OCI-LY7 (cell line): ENCODE data around the gene FANCC. TPM values are rescaled to one million over a fixed set of nuclear protein-coding genes. Genes with fewer than 3 reads are reported as not detected.

ENCODE experiments used
- BruUV-seq: library from RNA; stranded (reverse); fragments of 400-500 nt; replicated peaks from 2 replicates; lab custom pipeline; 2021; lab: Mats Ljungman, UMichigan
- CTCF ChIA-PET: fragments of 300-600 bp; sonication (Branson Sonifier 250); formaldehyde crosslinking; loops from one replicate; lab custom pipeline; 2022; ENCODE audit warnings: antibody characterized with exemption; ENCODE audit not compliant: unreplicated experiment; lab: Charles Lee
- POLR2A ChIA-PET: fragments of 300-600 bp; sonication (Branson Sonifier 250); formaldehyde crosslinking; loops from one replicate; lab custom pipeline; 2022; ENCODE audit warnings: antibody characterized with exemption; lab: Charles Lee
- DNase-seq: peaks from one replicate; pipeline ENCODE4 v3.0.0-alpha.2; 2015; ENCODE audit warnings: low spot score
- H2AFZ ChIP-seq: fragments of 200-600 bp; sonication (generic), shearing (Covaris generic); 2 replicates; pipeline ENCODE4 v1.6.1; 2014; ENCODE audit warnings: mild to moderate bottlenecking, antibody characterized with exemption, low read length, moderate library complexity
- H3K27ac ChIP-seq: fragments of 200-600 bp; sonication (generic); 2 replicates; pipeline ENCODE4 v1.5.1; 2014; ENCODE audit warnings: mixed run types, low read depth, mild to moderate bottlenecking, moderate library complexity, low read length, inconsistent platforms; ENCODE audit not compliant: poor library complexity, severe bottlenecking
- H3K36me3 ChIP-seq: fragments of 200-600 bp; sonication (generic); 2 replicates; pipeline ENCODE4 v1.6.1; 2014; ENCODE audit warnings: mild to moderate bottlenecking, antibody characterized with exemption, low read length, moderate library complexity, mixed read lengths; ENCODE audit not compliant: insufficient read depth
- H3K4me1 ChIP-seq: fragments of 200-600 bp; sonication (generic); 2 replicates; pipeline ENCODE4 v1.5.1; 2014; ENCODE audit warnings: mild to moderate bottlenecking, low read length; ENCODE audit not compliant: insufficient read depth, poor library complexity, severe bottlenecking
- H3K4me2 ChIP-seq: fragments of 200-600 bp; sonication (generic); 2 replicates; pipeline ENCODE4 v1.6.1; 2014; ENCODE audit warnings: mild to moderate bottlenecking, low read length
- H3K4me3 ChIP-seq: fragments of 200-600 bp; sonication (generic); 2 replicates; pipeline ENCODE4 v1.5.1; 2014; ENCODE audit warnings: mild to moderate bottlenecking, low read depth, low read length; ENCODE audit not compliant: poor library complexity, severe bottlenecking
- H3K79me2 ChIP-seq: fragments of 200-600 bp; sonication (generic); 2 replicates; pipeline ENCODE4 v1.6.1; 2016; ENCODE audit warnings: low read depth, mild to moderate bottlenecking, low read length, moderate library complexity, mixed read lengths; ENCODE audit not compliant: insufficient read depth
- H3K9me2 ChIP-seq: fragments of 200-600 bp; sonication (generic); 2 replicates; pipeline ENCODE4 v1.6.1; 2016; ENCODE audit warnings: mild to moderate bottlenecking, low read length, mixed read lengths; ENCODE audit not compliant: insufficient read depth
- H3K9me3 ChIP-seq: fragments of 200-600 bp; sonication (generic); 2 replicates; pipeline ENCODE4 v1.6.1; 2014; ENCODE audit warnings: mild to moderate bottlenecking, mixed run types, low read length, mixed read lengths
- H4K20me1 ChIP-seq: fragments of 200-600 bp; sonication (generic); 2 replicates; pipeline ENCODE4 v1.6.1; 2014; ENCODE audit warnings: mild to moderate bottlenecking, antibody characterized with exemption, low read length, moderate library complexity, mixed read lengths; ENCODE audit not compliant: insufficient read depth
- EZH2phosphoT487 ChIP-seq: fragments of 200-600 bp; sonication (generic); IDR thresholded peaks from 2 replicates; pipeline ENCODE4 v1.6.1; 2018; ENCODE audit warnings: low read depth, borderline replicate concordance, mild to moderate bottlenecking, mixed run types, antibody characterized with exemption, low read length, moderate library complexity, mixed read lengths
- intact Hi-C: fragments of 100-400 bp; cut with micrococcal nuclease; formaldehyde crosslinking; loops from one replicate; pipeline ENCODE4 v1.10.0; 2022; ENCODE audit not compliant: unreplicated experiment
- total RNA-seq, 2 experiments: library from RNA; depleted of rRNA in 1 of 2; stranded (reverse); fragments of >200 nt in 1 of 2; shearing (Covaris generic) in 1 of 2; gene quantifications; 2 replicates each; pipeline ENCODE4 v1.2.3, GENCODE V29; 2014 to 2022
- TF ChIP-seq, protein P1 (sequence below): fragments of 200-600 bp; sonication (generic); conservative IDR thresholded peaks from 2 replicates; pipeline ENCODE4 v1.5.1; 2014; ENCODE audit warnings: mild to moderate bottlenecking, antibody characterized with exemption, low read length, moderate library complexity, mixed read lengths

FANCC gene
- total RNA-seq, 2 experiments from 2014 or later, result 13.9 to 28.7 TPM

DNA sequence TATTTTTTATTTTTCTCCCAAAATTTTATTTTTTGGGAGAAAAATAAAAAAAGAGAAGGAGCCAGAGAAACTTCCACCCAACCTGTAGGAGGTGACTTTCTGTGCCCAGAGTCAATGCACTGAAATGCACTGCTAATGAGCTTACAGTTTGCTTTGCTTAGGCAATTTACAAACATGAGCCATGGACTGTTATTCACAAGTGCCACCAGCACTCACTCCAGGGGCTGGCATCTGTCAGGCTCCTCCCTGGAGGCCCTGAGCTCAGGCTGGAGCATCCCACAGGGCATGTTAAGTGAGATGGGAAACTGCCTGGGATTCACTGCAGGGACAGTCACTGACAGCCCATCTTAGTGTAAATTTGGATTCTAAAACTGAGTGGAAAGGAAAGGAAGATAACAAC lies 74.9 kb downstream of the FANCC start:
- intact Hi-C loops, result no loop called here
- no peak overlapping the region for H3K4me3 ChIP-seq
- POLR2A ChIA-PET, result interaction anchor here (0.7 kb wide), 2 partner anchors 9 to 23 kb away, joined by 3 to 5 read pairs; no protein-coding TSS in a partner anchor
- no peak for TF ChIP-seq EZH2phosphoT487
- TF ChIP-seq, protein P1, sequence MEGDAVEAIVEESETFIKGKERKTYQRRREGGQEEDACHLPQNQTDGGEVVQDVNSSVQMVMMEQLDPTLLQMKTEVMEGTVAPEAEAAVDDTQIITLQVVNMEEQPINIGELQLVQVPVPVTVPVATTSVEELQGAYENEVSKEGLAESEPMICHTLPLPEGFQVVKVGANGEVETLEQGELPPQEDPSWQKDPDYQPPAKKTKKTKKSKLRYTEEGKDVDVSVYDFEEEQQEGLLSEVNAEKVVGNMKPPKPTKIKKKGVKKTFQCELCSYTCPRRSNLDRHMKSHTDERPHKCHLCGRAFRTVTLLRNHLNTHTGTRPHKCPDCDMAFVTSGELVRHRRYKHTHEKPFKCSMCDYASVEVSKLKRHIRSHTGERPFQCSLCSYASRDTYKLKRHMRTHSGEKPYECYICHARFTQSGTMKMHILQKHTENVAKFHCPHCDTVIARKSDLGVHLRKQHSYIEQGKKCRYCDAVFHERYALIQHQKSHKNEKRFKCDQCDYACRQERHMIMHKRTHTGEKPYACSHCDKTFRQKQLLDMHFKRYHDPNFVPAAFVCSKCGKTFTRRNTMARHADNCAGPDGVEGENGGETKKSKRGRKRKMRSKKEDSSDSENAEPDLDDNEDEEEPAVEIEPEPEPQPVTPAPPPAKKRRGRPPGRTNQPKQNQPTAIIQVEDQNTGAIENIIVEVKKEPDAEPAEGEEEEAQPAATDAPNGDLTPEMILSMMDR, result no peak
- H3K27ac ChIP-seq, result no peak overlapping the region
- H3K9me3 ChIP-seq, result no peaks in the 10 kb centered on the region
- H4K20me1 ChIP-seq, result no peaks in the 10 kb centered on the region
- no TSS peak for BruUV-seq
- no peak for DNase-seq
- H3K9me2 ChIP-seq, result no peaks in the 10 kb centered on the region
- CTCF ChIA-PET, result interaction anchor here (0.5 kb wide), 1 partner anchor 231 kb away, joined by 3 read pairs; no protein-coding TSS in a partner anchor
- H3K79me2 ChIP-seq, result no peaks in the 10 kb centered on the region
- no peak overlapping the region for H2AFZ ChIP-seq
- H3K4me2 ChIP-seq, result no peak overlapping the region
- no peaks in the 10 kb centered on the region for H3K4me1 ChIP-seq
- H3K36me3 ChIP-seq, result peaks cover 22% of the 10 kb centered on the region

DNA sequence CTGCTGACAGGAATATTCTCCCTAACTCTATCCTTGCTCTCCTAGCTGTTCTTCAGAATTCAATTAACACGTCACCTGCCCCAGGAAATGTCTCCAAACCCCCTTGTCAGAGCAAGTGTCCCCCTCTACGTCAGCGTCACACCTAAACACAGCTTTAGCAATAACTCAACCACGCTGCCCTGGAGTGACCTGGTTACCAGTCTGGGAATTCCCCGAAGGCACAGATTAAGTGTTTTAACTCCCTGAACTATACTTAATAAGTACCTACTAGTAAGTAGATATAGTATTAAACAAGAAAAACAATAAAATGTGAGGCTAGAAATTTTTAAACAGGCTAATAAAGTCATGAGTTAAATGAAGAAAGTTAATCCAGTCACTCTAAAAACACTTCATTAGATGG lies 78.4 kb downstream of the FANCC start:
- intact Hi-C loops, result no loop called here
- DNase-seq, result no peak
- Histone ChIP-seq H3K79me2 (no peaks in the 10 kb centered on the region), H3K4me1 (no peaks in the 10 kb centered on the region), H2AFZ (no peak overlapping the region), H3K4me3 (no peak overlapping the region), H3K27ac (no peak overlapping the region), H3K4me2 (no peak overlapping the region), H3K9me3 (no peaks in the 10 kb centered on the region), H3K36me3 (peaks cover 2% of the 10 kb centered on the region; the same call in 1 of the 2 replicates), H3K9me2 (no peaks in the 10 kb centered on the region), H4K20me1 (no peaks in the 10 kb centered on the region)
- BruUV-seq, result no TSS peak
- ChIA-PET CTCF (no interaction called here), POLR2A (no interaction called here)
- TF ChIP-seq, protein P1, result no peak
- no peak for TF ChIP-seq EZH2phosphoT487

- Histone ChIP-seq H3K4me3 (no peak overlapping the region), H3K27ac (no peak overlapping the region), H3K9me3 (no peaks in the 10 kb centered on the region), H2AFZ (no peak overlapping the region), H3K9me2 (no peaks in the 10 kb centered on the region), H3K4me2 (no peak overlapping the region), H4K20me1 (no peaks in the 10 kb centered on the region), H3K79me2 (no peaks in the 10 kb centered on the region), H3K36me3 (0 out of 2 replicates have a peak, but pooled peaks cover 4% of the 10 kb centered on the region), H3K4me1 (no peaks in the 10 kb centered on the region)
- ChIA-PET POLR2A (no interaction called here), CTCF (no interaction called here)
- TF ChIP-seq EZH2phosphoT487, result no peak
- TF ChIP-seq, protein P1, result no peak
- BruUV-seq, result no TSS peak
- DNase-seq, result no peak
- intact Hi-C loops, result no loop called here
Measured at GRCh38 chr9:95237336-95237735, 80.2 kb downstream of the FANCC start.
